ENCODE results near the gene ZNF180.

- TF ChIP-seq, protein P1, sequence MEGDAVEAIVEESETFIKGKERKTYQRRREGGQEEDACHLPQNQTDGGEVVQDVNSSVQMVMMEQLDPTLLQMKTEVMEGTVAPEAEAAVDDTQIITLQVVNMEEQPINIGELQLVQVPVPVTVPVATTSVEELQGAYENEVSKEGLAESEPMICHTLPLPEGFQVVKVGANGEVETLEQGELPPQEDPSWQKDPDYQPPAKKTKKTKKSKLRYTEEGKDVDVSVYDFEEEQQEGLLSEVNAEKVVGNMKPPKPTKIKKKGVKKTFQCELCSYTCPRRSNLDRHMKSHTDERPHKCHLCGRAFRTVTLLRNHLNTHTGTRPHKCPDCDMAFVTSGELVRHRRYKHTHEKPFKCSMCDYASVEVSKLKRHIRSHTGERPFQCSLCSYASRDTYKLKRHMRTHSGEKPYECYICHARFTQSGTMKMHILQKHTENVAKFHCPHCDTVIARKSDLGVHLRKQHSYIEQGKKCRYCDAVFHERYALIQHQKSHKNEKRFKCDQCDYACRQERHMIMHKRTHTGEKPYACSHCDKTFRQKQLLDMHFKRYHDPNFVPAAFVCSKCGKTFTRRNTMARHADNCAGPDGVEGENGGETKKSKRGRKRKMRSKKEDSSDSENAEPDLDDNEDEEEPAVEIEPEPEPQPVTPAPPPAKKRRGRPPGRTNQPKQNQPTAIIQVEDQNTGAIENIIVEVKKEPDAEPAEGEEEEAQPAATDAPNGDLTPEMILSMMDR (IDR thresholded peaks at IDR 0.05): no peak
- no peak for TF ChIP-seq POLR2A (IDR thresholded peaks at IDR 0.05)
- no peak for TF ChIP-seq EP300 (IDR thresholded peaks at IDR 0.05)
These were observed 21.0 kb upstream of the ZNF180 start for GRCh38 chr19:44521370-44521769.
